Cardiac muscle cell (in vitro differentiated cells and primary cell): ENCODE results near the gene JOSD2. TPM values are rescaled to one million over a fixed set of nuclear protein-coding genes. Genes with fewer than 3 reads are reported as not detected.

Experiments used
- DNase-seq, 2 donors: peaks; one replicate each; pipeline versions ENCODE4 v3.0.0 to v3.0.0-alpha.2; 2010 to 2017; ENCODE audit warnings: low read depth in 1 of 2, low spot score in 1 of 2
- H3K27ac ChIP-seq: fragments of 200-600 bp; sonication (generic); 2 replicates; pipeline ENCODE4 v1.5.1; 2016
- H3K27me3 ChIP-seq: fragments of 200-600 bp; sonication (generic); 2 replicates; pipeline ENCODE4 v1.6.0; 2016; ENCODE audit warnings: control low read depth
- H3K36me3 ChIP-seq: fragments of 200-600 bp; sonication (generic); 2 replicates; pipeline ENCODE4 v1.5.1; 2016; ENCODE audit warnings: control low read depth
- H3K4me1 ChIP-seq: fragments of 200-600 bp; sonication (generic); 2 replicates; pipeline ENCODE4 v1.8.1; 2017; ENCODE audit warnings: low read depth, mild to moderate bottlenecking, mixed run types
- H3K4me3 ChIP-seq: fragments of 200-600 bp; sonication (generic); 2 replicates; pipeline ENCODE4 v1.5.1; 2016; ENCODE audit warnings: mild to moderate bottlenecking
- H3K9me3 ChIP-seq: fragments of 200-600 bp; sonication (generic); 2 replicates; pipeline ENCODE4 v1.5.1; 2017; ENCODE audit warnings: low read depth, mild to moderate bottlenecking, control low read depth
- polyA plus RNA-seq: library from polyadenylated mRNA; unstranded; fragments of >200 nt; fragmentation: Nextera tagmentation; extraction: Ambion mirVana; gene quantifications from 2 replicates; pipeline ENCODE4 v1.2.1, GENCODE V29; 2016
- total RNA-seq: library from RNA; depleted of rRNA; stranded (reverse); fragments of >200 nt; gene quantifications from 2 replicates; pipeline ENCODE4 v1.2.3, GENCODE V29; 2016
- TF ChIP-seq, protein P1 (sequence below): IDR thresholded peaks from 2 replicates; pipeline ENCODE4 v1.5.1; 2012; ENCODE audit warnings: low read depth, mild to moderate bottlenecking, low read length

JOSD2 gene
- total and polyA plus RNA-seq, 2 experiments from 2014 or later = 21.4 to 44.8 TPM

GRCh38 chr19:50459067-50459456, 51.9 kb downstream of the JOSD2 start:
- no peak overlapping the region for H3K27ac ChIP-seq
- H3K36me3 ChIP-seq = no peaks in the 10 kb centered on the region
- H3K27me3 ChIP-seq = no peaks in the 10 kb centered on the region
- H3K9me3 ChIP-seq = no peaks in the 10 kb centered on the region
- no peak overlapping the region for H3K4me3 ChIP-seq
- no peaks in the 10 kb centered on the region for H3K4me1 ChIP-seq
- DNase-seq = no peak
- TF ChIP-seq, protein P1, sequence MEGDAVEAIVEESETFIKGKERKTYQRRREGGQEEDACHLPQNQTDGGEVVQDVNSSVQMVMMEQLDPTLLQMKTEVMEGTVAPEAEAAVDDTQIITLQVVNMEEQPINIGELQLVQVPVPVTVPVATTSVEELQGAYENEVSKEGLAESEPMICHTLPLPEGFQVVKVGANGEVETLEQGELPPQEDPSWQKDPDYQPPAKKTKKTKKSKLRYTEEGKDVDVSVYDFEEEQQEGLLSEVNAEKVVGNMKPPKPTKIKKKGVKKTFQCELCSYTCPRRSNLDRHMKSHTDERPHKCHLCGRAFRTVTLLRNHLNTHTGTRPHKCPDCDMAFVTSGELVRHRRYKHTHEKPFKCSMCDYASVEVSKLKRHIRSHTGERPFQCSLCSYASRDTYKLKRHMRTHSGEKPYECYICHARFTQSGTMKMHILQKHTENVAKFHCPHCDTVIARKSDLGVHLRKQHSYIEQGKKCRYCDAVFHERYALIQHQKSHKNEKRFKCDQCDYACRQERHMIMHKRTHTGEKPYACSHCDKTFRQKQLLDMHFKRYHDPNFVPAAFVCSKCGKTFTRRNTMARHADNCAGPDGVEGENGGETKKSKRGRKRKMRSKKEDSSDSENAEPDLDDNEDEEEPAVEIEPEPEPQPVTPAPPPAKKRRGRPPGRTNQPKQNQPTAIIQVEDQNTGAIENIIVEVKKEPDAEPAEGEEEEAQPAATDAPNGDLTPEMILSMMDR = no peak

DNA sequence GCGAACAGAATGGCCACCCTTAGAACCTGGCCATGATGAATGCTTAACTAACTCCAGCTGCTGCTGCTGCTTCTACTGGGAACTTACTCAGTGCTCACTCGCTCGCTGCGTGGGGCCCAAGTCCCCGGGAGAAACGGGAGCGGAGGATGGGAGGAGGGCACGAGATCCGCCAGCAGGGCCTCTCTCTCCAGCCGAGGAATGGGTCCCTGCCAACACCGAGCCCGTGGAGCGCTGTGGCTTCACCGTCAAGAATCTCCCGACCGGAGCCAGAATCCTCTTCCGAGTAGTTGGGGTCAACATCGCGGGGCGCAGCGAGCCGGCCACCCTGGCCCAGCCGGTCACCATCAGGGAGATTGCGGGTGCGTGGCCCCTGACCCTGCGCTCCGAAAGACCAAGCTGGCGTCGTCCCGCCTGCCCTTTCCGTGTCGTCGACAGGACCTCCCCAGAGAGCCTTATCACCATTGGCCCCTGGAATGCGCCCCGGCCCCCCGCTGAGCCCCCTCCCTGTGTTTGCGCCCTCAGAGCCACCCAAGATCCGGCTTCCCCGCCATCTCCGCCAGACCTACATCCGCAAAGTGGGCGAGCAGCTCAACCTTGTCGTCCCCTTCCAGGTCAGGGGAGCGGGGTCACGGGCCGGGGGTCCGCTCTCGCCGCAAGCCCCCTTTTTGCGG, 52.5 kb downstream of the JOSD2 start:
- DNase-seq = peak in 1 of 2 donors; percentile 37
- Histone ChIP-seq H3K36me3 (no peaks in the 10 kb centered on the region), H3K4me1 (no peaks in the 10 kb centered on the region), H3K4me3 (no peak overlapping the region), H3K27ac (no peak overlapping the region), H3K9me3 (no peaks in the 10 kb centered on the region), H3K27me3 (no peaks in the 10 kb centered on the region)
- TF ChIP-seq, protein P1 = no peak

GRCh38 chr19:50457300-50457699, 53.7 kb downstream of the JOSD2 start:
- Histone ChIP-seq H3K27me3 (no peaks in the 10 kb centered on the region), H3K4me1 (no peaks in the 10 kb centered on the region), H3K4me3 (no peak overlapping the region), H3K36me3 (no peaks in the 10 kb centered on the region), H3K9me3 (no peaks in the 10 kb centered on the region), H3K27ac (no peak overlapping the region)
- no peak for DNase-seq
- TF ChIP-seq, protein P1 = no peak

Other genes starting within 250 kb of the JOSD2 start
- gene KCNC3, start 181.8 kb downstream of the JOSD2 start, total RNA-seq = 6.9 and 8.2 TPM in 2 replicates
- 4.3 and 6.9 TPM in 2 replicates for gene KCNC3, start 181.8 kb downstream of the JOSD2 start, polyA plus RNA-seq
- gene NAPSA, start 145.6 kb downstream of the JOSD2 start, total RNA-seq = 0.32 and 3.5 TPM in 2 replicates
- 0.53 and 1.8 TPM in 2 replicates for gene NAPSA, start 145.6 kb downstream of the JOSD2 start, polyA plus RNA-seq
- gene NR1H2, start 134.7 kb downstream of the JOSD2 start, total RNA-seq = 58.4 and 60.1 TPM in 2 replicates
- 58.3 and 62.0 TPM in 2 replicates for gene NR1H2, start 134.7 kb downstream of the JOSD2 start, polyA plus RNA-seq
- gene POLD1, start 126.8 kb downstream of the JOSD2 start, total RNA-seq = 70.7 and 73.8 TPM in 2 replicates
- 62.3 and 74.3 TPM in 2 replicates for gene POLD1, start 126.8 kb downstream of the JOSD2 start, polyA plus RNA-seq
- 0.15 and 0.35 TPM in 2 replicates for gene SPIB, start 92.3 kb downstream of the JOSD2 start, total RNA-seq
- gene SPIB, start 92.3 kb downstream of the JOSD2 start, polyA plus RNA-seq = 0.40 and 1.5 TPM in 2 replicates
- gene MYBPC2, start 78.3 kb downstream of the JOSD2 start, total RNA-seq = 0.04 and 0.18 TPM in 2 replicates
- 0.30 and 0.31 TPM in 2 replicates for gene MYBPC2, start 78.3 kb downstream of the JOSD2 start, polyA plus RNA-seq
- gene EMC10, start 34.7 kb downstream of the JOSD2 start, total RNA-seq = 308 and 370 TPM in 2 replicates
- gene EMC10, start 34.7 kb downstream of the JOSD2 start, polyA plus RNA-seq = 280 and 382 TPM in 2 replicates
- gene GARIN5A, start 34.3 kb downstream of the JOSD2 start, total RNA-seq = 7.7 and 9.4 TPM in 2 replicates
- 4.8 and 9.3 TPM in 2 replicates for gene GARIN5A, start 34.3 kb downstream of the JOSD2 start, polyA plus RNA-seq
- not detected in 2 replicates for gene ASPDH, start 2.7 kb upstream of the JOSD2 start, total RNA-seq
- gene ASPDH, start 2.7 kb upstream of the JOSD2 start, polyA plus RNA-seq = not detected in 2 replicates
- gene LRRC4B, start 57.2 kb upstream of the JOSD2 start, total RNA-seq = 38.7 and 56.4 TPM in 2 replicates
- gene LRRC4B, start 57.2 kb upstream of the JOSD2 start, polyA plus RNA-seq = 5.8 and 6.2 TPM in 2 replicates
- gene SYT3, start 128.7 kb upstream of the JOSD2 start, total RNA-seq = 1.9 and 4.7 TPM in 2 replicates
- gene SYT3, start 128.7 kb upstream of the JOSD2 start, polyA plus RNA-seq = 2.1 and 4.3 TPM in 2 replicates
- 23.5 and 36.8 TPM in 2 replicates for gene C19orf81, start 138.3 kb upstream of the JOSD2 start, total RNA-seq
- gene C19orf81, start 138.3 kb upstream of the JOSD2 start, polyA plus RNA-seq = 42.2 and 67.4 TPM in 2 replicates
- 2.9 and 8.7 TPM in 2 replicates for gene SHANK1, start 208.6 kb upstream of the JOSD2 start, total RNA-seq
- 0.71 and 2.0 TPM in 2 replicates for gene SHANK1, start 208.6 kb upstream of the JOSD2 start, polyA plus RNA-seq
- gene CLEC11A, start 212.2 kb upstream of the JOSD2 start, total RNA-seq = 12.5 and 16.6 TPM in 2 replicates
- gene CLEC11A, start 212.2 kb upstream of the JOSD2 start, polyA plus RNA-seq = 26.7 and 29.4 TPM in 2 replicates